Cardiac fibroblast (primary cell): Measurements from ENCODE around the gene PHAF1.

Experiments used
- DNase-seq, 2 donors: peaks; one replicate each; pipeline versions ENCODE4 v3.0.0 to v3.0.0-alpha.2; 2010; ENCODE audit warnings: low read depth in 2 of 2
- H3K4me3 ChIP-seq, 2 donors: replicated peaks in 1 of 2; 1 replicate in 1 of 2; 2 replicates in 1 of 2; pipeline ENCODE4 v1.5.1; 2011; ENCODE audit warnings: low read depth in 2 of 2, low read length in 2 of 2, mild to moderate bottlenecking in 2 of 2, moderate library complexity in 1 of 2
- TF ChIP-seq, protein P1 (sequence below): IDR thresholded peaks from one replicate; pipeline ENCODE4 v1.5.1; 2011; ENCODE audit warnings: low read depth, mild to moderate bottlenecking, low read length, inconsistent platforms

Gene PHAF1

DNA sequence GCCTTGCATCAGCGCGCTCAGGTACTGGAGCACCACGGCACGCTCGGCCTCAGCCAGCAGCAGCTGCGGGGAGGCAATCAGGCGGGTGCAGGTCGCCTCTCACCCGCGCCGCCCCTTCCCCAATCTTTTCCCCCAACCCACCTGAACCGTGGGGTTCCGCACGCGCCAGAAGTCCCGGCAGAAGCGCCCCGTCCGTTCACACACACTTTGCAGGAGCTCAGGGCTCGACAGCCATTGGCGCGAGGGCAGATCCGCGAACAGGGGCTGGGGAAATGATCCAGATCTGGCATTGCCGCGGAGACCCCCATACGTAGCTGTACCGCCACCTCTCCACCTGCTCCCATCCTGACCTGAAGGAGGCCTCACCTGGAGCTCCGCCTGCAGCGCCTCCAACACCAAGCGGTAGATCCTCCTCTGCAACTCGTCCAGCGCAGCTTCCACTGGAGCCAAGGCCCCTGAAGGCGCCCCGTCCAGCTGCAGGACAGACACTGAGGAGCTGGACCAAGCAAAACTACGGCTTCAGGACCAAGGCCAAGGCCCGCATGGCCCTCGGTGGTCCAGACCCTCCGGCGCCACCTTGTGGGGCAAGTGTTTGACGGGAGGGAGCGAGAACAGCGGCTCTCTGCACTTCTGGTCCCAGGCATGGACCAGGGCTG lies 75.4 kb downstream of the PHAF1 start:
- peak overlapping the region in 1 of 2 donors; percentile 77 for H3K4me3 ChIP-seq

DNA sequence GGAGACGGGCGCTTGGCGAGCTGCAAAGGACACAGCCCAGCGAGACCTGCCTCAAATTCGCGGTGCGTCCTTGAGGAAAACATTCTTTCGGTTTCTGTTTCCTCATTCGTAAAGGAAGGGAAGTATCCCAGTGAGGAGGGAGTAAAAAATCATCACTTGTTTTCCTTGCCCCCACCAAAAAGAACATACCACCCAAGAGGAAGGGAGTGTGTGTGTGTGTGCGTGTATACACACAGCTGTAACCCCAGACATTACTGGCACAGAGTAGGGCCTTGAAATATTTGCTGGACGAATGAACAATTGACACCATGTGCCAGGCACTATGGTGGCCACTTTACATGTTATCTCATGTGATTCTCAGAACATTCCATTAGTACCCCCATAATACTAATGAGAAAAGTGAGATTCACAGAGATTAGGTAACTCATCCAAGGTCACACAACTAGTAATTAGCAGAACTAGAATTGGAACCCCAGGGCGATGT lies 76.0 kb downstream of the PHAF1 start:
- no peak overlapping the region for H3K4me3 ChIP-seq
- DNase-seq = no peak
- TF ChIP-seq, protein P1, sequence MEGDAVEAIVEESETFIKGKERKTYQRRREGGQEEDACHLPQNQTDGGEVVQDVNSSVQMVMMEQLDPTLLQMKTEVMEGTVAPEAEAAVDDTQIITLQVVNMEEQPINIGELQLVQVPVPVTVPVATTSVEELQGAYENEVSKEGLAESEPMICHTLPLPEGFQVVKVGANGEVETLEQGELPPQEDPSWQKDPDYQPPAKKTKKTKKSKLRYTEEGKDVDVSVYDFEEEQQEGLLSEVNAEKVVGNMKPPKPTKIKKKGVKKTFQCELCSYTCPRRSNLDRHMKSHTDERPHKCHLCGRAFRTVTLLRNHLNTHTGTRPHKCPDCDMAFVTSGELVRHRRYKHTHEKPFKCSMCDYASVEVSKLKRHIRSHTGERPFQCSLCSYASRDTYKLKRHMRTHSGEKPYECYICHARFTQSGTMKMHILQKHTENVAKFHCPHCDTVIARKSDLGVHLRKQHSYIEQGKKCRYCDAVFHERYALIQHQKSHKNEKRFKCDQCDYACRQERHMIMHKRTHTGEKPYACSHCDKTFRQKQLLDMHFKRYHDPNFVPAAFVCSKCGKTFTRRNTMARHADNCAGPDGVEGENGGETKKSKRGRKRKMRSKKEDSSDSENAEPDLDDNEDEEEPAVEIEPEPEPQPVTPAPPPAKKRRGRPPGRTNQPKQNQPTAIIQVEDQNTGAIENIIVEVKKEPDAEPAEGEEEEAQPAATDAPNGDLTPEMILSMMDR = no peak

More for the DNA sequence above, 75.4 kb downstream of the PHAF1 start:
- TF ChIP-seq, protein P1 = peak; percentile 94
- peak; percentile 93 to 94 for DNase-seq

DNA sequence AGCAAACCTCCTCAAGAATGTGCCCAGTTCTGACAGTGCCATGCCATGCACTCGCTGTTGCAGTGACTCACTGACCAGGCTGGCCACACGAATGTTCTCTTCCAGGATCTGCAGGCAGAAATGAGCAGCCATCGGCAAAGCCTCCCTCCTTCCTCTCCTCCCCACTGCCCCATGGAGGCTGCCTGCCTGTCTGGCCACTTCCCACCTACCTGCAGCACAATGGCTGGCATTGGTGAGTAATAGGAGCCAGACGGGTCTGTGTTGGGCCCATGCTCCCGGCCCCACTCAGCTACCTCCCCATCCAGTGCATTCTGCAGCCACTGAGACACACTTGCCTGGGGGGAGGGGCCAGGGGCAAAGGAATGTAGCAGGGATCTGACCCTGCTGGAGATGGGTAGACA lies 76.8 kb downstream of the PHAF1 start:
- DNase-seq = no peak
- TF ChIP-seq, protein P1 = no peak
- H3K4me3 ChIP-seq = no peak overlapping the region

DNA sequence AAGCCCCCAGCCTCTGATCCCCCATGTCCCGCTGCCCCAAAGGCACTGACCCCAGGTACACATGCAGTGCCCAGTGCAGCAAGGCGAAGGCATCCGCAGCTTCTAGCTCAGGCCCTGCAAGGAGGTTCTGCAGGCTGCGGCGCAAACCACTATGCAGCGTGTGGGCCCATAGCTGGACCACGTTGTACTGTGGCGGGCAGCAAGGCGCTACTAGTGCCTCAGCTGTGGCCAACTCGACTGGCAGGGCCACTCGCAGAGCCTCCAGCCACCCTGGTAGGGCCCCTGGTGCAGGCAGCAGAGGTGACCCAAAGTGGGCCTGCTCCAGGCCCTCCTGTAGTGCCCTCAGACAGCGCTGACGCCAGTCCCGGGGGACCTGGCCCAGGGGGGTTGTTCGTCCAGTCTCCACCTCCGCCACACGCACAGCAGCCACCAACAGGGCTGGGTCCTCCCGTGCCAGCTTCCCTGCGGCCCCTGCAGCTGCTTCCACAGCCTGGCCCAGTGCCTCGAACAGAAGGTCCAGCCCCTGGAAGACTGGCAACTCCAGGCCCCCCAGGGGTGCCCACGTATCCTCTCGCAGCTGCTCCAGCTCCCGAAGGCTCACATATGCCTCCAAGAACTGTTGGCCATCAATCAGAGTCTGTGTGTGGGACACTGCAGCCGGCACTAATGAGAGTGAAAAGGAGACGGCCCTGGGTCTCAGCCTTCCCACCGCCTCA lies 77.6 kb downstream of the PHAF1 start:
- DNase-seq = no peak
- no peak overlapping the region for H3K4me3 ChIP-seq
- TF ChIP-seq, protein P1 = no peak

DNA sequence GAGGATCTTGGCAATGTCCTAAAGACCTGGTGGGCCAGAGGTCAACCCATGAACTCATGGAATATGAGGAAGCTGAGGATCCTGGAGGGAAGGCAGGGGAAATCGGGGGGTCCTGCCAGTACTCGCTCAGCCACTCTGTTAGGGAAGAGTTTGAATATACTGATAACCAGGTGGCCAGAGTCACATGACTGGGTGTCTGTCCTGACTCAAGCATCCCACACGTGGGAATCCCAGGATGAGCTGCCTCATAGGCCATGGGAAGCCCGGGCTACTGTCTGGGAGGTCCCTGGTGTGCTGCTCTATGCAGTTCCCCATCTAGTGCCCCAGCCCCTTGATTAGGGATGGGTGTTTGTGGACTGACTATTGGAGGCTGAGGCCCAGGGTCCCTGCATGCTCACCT lies 78.6 kb downstream of the PHAF1 start:
- DNase-seq = no peak
- H3K4me3 ChIP-seq = no peak overlapping the region
- TF ChIP-seq, protein P1 = no peak

DNA sequence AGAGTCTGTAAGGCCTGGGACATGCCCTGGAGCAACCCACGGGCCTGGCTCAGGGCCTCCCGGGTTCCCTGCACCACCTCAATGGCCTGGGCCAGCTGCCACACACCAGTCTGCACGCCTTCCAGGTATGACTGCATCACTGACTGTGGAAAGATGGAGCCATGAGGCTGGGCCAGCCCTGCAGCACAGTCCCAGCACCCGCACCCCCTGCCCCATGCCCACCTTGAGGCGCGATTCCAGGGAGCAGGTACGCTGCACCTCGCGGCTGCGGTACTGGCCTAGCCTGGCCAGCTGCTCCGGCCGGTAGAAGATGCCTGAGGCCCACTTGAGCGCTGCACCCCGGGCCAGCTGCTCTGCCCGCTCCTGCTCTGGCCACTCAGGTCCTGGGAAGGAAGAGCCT lies 79.1 kb downstream of the PHAF1 start:
- DNase-seq = no peak
- TF ChIP-seq, protein P1 = no peak
- H3K4me3 ChIP-seq = no peak overlapping the region
